NCI-H748 (cell line): ENCODE measurements around the gene KLHL11.

Source experiments
- DNase-seq: peaks from one replicate; lab custom pipeline; 2025; ENCODE audit not compliant: unreplicated experiment; lab: John Stamatoyannopoulos, UW

Gene KLHL11

GRCh38 chr17:41811549-41812380, 53.5 kb downstream of the KLHL11 start, which contains the start of gene P3H4:
Gene P3H4, minus strand, starts transcription at chr17:41811949. Its CDS starts 34 bp downstream, at chr17:41811915.
- DNase-seq: peak; percentile 84

GRCh38 chr17:41810659-41811548, 54.3 kb downstream of the KLHL11 start:
- DNase-seq: peak; percentile 54

- no peak for DNase-seq
Observed at GRCh38 chr17:41806685-41807445, 58.4 kb downstream of the KLHL11 start.
